ENCODE measurements around the gene ANAPC15. TPM values are rescaled to one million over a fixed set of nuclear protein-coding genes. Genes with fewer than 3 reads are reported as not detected.
A peak's percentile ranks its signal among the peaks of the same experiment; 100 is the strongest.

ANAPC15 gene
- total RNA-seq, 1 donor: 24.5 TPM

- H3K4me3 ChIP-seq (ENCODE audit: low read depth, low read length): no peak overlapping the region
- no peak for TF ChIP-seq CTCF (IDR thresholded peaks at IDR 0.05; ENCODE audit: insufficient read depth, low read length)
- DNase-seq (ENCODE audit: low read depth): no peak
Observed at GRCh38 chr11:72070491-72070890, 42.0 kb downstream of the ANAPC15 start.

- no peak for TF ChIP-seq CTCF (IDR thresholded peaks at IDR 0.05; ENCODE audit: insufficient read depth, low read length)
- no peak overlapping the region for H3K4me3 ChIP-seq (ENCODE audit: low read depth, low read length)
- peak; percentile 85 for DNase-seq (ENCODE audit: low read depth)
Observed at GRCh38 chr11:72069787-72070251, 42.7 kb downstream of the ANAPC15 start.

GRCh38 chr11:72069200-72069599 is 43.3 kb downstream of the ANAPC15 start:
- H3K4me3 ChIP-seq (ENCODE audit: low read depth, low read length): peak overlapping the region; percentile 37
- no peak for DNase-seq (ENCODE audit: low read depth)
- no peak for TF ChIP-seq CTCF (IDR thresholded peaks at IDR 0.05; ENCODE audit: insufficient read depth, low read length)

- TF ChIP-seq CTCF (IDR thresholded peaks at IDR 0.05; ENCODE audit: insufficient read depth, low read length): no peak
- no peak overlapping the region for H3K4me3 ChIP-seq (ENCODE audit: low read depth, low read length)
- DNase-seq (ENCODE audit: low read depth): no peak
Observed at GRCh38 chr11:72067676-72068075, 44.8 kb downstream of the ANAPC15 start.

GRCh38 chr11:72067266-72067665 is 45.2 kb downstream of the ANAPC15 start:
- DNase-seq (ENCODE audit: low read depth): no peak
- no peak overlapping the region for H3K4me3 ChIP-seq (ENCODE audit: low read depth, low read length)
- TF ChIP-seq CTCF (IDR thresholded peaks at IDR 0.05; ENCODE audit: insufficient read depth, low read length): no peak

- TF ChIP-seq CTCF (IDR thresholded peaks at IDR 0.05; ENCODE audit: insufficient read depth, low read length): no peak
- no peak for DNase-seq (ENCODE audit: low read depth)
- H3K4me3 ChIP-seq (ENCODE audit: low read depth, low read length): no peak overlapping the region
Observed at GRCh38 chr11:72066855-72067254, 45.6 kb downstream of the ANAPC15 start.

GRCh38 chr11:72061739-72062396 is 50.6 kb downstream of the ANAPC15 start:
- DNase-seq (ENCODE audit: low read depth): no peak
- TF ChIP-seq CTCF (IDR thresholded peaks at IDR 0.05; ENCODE audit: insufficient read depth, low read length): no peak
- H3K4me3 ChIP-seq (ENCODE audit: low read depth, low read length): no peak overlapping the region

Measured in fibroblast of the aortic adventitia (primary cell).